HUES48 (cell line): ENCODE measurements around the gene SNCA.

Experiments
- H3K27ac ChIP-seq: one replicate; pipeline ENCODE4 v1.7.0; 2013; ENCODE audit warnings: low read depth, low read length, inconsistent platforms
- H3K27me3 ChIP-seq: 2 replicates; pipeline ENCODE4 v1.6.1; 2013; ENCODE audit warnings: mild to moderate bottlenecking, low read length; ENCODE audit not compliant: control insufficient read depth, insufficient read depth
- H3K36me3 ChIP-seq: 2 replicates; pipeline ENCODE4 v1.6.1; 2013; ENCODE audit warnings: low read length; ENCODE audit not compliant: control insufficient read depth, insufficient read depth
- H3K4me1 ChIP-seq: 2 replicates; pipeline ENCODE4 v1.6.1; 2013; ENCODE audit warnings: mild to moderate bottlenecking, low read length; ENCODE audit not compliant: control insufficient read depth, insufficient read depth
- H3K4me3 ChIP-seq: 2 replicates; pipeline ENCODE4 v1.5.1; 2013; ENCODE audit warnings: mild to moderate bottlenecking, low read depth, low read length
- H3K9ac ChIP-seq: 2 replicates; pipeline ENCODE4 v1.6.1; 2013; ENCODE audit warnings: mild to moderate bottlenecking, low read depth, low read length, moderate library complexity
- H3K9me3 ChIP-seq: 2 replicates; pipeline ENCODE4 v1.6.1; 2013; ENCODE audit warnings: low read length; ENCODE audit not compliant: control insufficient read depth, insufficient read depth

Gene SNCA

DNA sequence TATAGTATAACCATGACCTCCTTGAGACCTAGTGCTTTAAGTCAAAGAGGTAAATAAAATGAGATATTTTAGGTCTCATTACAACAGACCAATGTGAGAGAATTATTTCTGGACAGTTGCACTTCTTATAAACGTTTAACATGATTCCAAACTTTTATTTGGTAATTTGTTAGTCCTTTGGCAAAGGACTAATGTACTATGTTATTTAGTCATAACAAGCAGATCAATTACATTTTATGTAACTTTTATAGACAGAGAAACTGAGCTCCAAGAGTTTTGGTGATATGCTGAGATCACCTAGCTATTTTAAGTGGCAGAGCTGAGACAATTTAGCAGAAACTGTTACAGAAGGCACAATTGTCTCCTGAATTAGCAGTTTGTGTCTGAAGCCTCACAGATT is 2.6 kb upstream of the SNCA start:
- no peaks in the 10 kb centered on the region for H3K36me3 ChIP-seq
- no peak overlapping the region for H3K4me3 ChIP-seq
- H3K27me3 ChIP-seq = peaks cover 20% of the 10 kb centered on the region
- H3K27ac ChIP-seq = no peak overlapping the region
- H3K9ac ChIP-seq = no peak overlapping the region
- H3K4me1 ChIP-seq = peaks cover 14% of the 10 kb centered on the region; the same call in 1 of the 2 replicates
- H3K9me3 ChIP-seq = no peaks in the 10 kb centered on the region

DNA sequence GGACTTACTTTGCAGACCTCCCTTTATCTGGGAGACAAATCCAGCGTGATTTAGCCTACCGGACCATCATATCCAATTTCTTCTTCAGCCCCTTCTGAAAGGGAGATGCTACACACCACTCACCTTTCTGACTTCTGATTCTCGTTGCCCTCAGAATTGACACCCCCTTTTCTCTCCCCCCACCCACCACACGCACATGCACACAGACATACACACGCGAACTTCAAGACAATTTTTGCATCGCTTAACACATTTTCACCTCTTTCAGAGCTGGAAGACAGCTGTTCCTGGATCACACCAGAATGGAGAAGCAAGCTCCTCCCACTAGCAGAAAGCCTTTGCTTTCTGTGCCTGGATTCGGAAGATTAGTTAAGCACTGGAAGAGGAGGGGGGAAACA is 1.0 kb upstream of the SNCA start:
- peaks cover 20% of the 10 kb centered on the region for H3K27me3 ChIP-seq
- no peak overlapping the region for H3K9ac ChIP-seq
- no peak overlapping the region for H3K27ac ChIP-seq
- peaks cover 14% of the 10 kb centered on the region; the same call in 1 of the 2 replicates for H3K4me1 ChIP-seq
- H3K9me3 ChIP-seq = no peaks in the 10 kb centered on the region
- peak overlapping the region; percentile 80 for H3K4me3 ChIP-seq
- no peaks in the 10 kb centered on the region for H3K36me3 ChIP-seq

DNA sequence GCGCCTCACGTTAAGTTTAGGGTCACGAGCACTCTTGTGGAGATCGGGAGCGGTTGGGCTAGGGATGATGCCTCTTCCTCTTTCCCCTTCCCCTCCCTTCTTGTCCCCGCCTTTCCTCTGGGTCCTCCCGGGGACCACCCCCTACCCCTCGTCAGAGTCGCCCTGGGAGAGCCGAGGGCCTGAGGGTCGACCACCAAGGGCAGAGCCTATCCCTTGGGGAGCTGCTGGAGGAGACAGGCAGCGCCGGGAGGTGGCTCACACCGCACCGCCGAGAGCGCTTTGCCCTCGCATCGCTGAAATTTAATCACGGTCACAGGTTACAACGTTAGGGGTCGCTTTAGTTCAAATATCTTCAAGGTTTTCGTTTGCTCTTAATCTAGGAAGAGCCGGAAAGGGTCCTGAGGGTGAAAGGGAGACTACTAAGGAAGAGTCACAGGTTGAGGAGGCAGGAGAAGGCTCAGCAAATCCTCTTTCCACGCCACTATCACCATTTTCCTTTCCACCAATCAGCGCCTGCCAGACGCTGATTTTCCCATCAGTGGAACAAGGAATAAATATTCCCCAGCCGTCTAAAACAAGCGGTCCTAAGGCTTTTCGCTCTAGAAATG is 528 bp upstream of the SNCA start:
- peak overlapping the region; percentile 42; the same call in 1 of the 2 replicates for H3K9ac ChIP-seq

DNA sequence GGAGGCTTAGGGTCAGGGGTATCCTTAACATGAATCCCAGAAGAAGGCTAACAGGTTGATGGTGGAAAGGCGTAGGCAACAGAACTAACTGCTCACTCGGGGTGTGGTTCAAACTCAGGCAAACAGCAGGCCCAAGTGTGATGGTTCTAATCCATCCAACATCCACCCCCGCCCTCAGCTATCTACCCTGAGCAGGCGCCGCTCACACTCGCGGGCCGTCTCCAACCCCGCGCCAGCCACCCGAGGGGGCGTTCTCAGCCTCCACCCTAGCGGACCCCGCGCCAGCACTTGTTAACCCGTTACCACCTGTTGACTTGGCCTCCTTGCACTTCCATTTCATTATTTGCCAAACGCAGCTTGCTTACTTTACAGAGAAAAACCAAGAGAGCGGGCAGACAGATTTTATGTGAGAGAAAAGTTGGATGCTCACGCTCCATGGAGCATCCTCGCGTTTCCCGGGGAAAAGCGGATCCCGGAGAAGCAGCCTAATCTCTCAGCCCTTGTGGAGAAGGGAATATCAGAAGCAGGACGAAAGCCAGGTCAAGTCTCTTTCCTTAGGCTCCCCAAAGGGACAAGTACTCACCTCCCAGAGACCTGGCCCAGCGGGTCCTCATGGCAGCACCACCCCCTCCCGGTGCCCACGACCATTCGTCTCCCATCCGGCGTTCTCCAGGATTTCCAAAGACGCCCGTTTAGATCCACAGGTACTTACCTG is 773 bp downstream of the SNCA start:
- Histone ChIP-seq H3K4me1 (peaks cover 14% of the 10 kb centered on the region; the same call in 1 of the 2 replicates), H3K4me3 (peak overlapping the region; percentile 80), H3K27me3 (peaks cover 20% of the 10 kb centered on the region), H3K9me3 (no peaks in the 10 kb centered on the region), H3K36me3 (no peaks in the 10 kb centered on the region), H3K27ac (no peak overlapping the region), H3K9ac (peak overlapping the region; percentile 53; the same call in 1 of the 2 replicates)

More for the DNA sequence above, 528 bp upstream of the SNCA start:
- peak overlapping the region; percentile 51 for H3K27ac ChIP-seq
- H3K27me3 ChIP-seq = peaks cover 20% of the 10 kb centered on the region
- H3K4me1 ChIP-seq = peaks cover 14% of the 10 kb centered on the region; the same call in 1 of the 2 replicates
- peak overlapping the region; percentile 80 for H3K4me3 ChIP-seq
- H3K36me3 ChIP-seq = no peaks in the 10 kb centered on the region
- H3K9me3 ChIP-seq = no peaks in the 10 kb centered on the region

DNA sequence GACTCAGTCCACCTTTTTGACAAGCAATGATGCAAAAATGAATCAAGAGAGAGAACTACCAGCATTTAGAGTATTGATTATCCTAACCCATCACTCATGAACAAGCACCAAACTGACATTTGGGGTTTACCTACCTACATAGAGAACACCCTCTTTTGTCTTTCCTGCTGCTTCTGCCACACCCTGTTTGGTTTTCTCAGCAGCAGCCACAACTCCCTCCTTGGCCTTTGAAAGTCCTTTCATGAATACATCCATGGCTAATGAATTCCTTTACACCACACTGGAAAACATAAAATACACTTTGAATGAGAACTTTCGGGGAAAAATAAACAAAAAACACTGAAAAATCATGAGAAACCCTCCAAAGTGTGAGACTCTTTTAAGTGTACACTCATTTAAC is 1.5 kb downstream of the SNCA start:
- H3K4me3 ChIP-seq = peak overlapping the region; percentile 80; the same call in 1 of the 2 replicates

DNA sequence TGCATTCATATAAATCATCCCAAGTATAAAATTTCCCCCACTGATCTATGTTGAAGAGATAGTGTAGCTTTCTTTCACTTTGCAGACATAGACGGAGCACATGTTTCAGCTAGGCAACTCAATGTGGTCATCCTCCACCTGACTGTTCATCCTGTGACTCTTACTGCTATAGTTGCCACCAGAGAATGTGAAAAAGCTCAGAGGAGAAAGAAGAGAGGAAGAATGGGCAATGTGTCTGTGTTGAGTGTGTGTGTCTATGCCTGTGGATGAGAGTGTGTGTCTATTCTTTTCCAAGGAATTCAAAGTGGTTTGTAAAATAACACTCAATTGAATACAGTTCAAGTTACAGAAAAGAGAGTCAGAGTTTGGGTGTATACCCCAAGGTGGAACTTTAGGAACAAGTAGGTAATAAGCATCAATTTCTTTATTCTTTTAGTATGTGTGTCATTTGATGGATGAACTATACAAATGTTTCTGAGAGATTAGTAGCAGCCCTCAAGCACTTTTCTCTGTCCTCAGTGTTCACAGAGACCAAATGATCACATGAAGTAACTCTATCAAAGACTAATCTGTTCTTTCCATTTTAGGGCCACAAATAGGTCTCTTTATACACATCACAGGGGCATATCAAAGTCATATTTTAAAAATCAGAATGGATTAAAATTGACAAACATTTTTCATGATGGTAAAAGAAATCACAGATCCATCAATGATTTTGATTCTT is 2.3 kb downstream of the SNCA start:
- Histone ChIP-seq H3K4me1 (peaks cover 14% of the 10 kb centered on the region; the same call in 1 of the 2 replicates), H3K9me3 (no peaks in the 10 kb centered on the region), H3K9ac (no peak overlapping the region), H3K27me3 (peaks cover 20% of the 10 kb centered on the region), H3K4me3 (no peak overlapping the region), H3K36me3 (no peaks in the 10 kb centered on the region), H3K27ac (no peak overlapping the region)

More for the DNA sequence above, 1.5 kb downstream of the SNCA start:
- H3K9ac ChIP-seq = no peak overlapping the region
- no peaks in the 10 kb centered on the region for H3K9me3 ChIP-seq
- peaks cover 14% of the 10 kb centered on the region; the same call in 1 of the 2 replicates for H3K4me1 ChIP-seq
- H3K27ac ChIP-seq = no peak overlapping the region
- peaks cover 20% of the 10 kb centered on the region for H3K27me3 ChIP-seq
- no peaks in the 10 kb centered on the region for H3K36me3 ChIP-seq

DNA sequence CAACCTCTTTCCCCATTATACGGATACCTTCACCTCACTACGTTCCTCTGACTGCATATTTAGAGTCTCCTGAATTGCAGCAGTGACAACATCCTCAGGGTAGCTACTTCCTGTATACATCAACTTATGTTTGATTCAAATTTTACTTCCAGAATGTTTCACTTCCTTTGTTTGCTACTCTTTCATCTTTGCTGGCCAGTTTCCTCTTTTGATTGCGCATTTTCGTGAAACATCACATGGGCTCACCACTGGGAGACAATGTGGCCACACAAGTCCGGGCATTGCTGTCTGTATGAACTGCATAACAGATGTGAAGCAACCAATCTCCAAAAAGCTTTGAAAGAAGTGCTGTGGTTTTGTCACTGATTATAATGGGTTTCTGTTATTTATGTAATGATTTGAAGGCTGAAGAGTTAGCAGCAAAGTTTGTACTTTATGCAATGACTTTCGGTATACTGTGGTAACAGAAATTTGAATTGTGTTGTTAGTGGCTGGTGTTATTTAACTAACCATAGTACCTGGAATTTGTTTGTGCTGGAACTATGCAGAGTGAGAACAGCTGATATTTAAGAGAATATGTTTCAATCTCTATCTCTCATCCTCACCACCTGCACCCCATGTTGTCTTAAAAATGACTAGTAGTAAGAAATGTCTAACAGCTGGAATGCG is 7.4 kb downstream of the SNCA start:
- Histone ChIP-seq H3K36me3 (peaks cover 3% of the 10 kb centered on the region; the same call in 1 of the 2 replicates), H3K4me3 (no peak overlapping the region)

DNA sequence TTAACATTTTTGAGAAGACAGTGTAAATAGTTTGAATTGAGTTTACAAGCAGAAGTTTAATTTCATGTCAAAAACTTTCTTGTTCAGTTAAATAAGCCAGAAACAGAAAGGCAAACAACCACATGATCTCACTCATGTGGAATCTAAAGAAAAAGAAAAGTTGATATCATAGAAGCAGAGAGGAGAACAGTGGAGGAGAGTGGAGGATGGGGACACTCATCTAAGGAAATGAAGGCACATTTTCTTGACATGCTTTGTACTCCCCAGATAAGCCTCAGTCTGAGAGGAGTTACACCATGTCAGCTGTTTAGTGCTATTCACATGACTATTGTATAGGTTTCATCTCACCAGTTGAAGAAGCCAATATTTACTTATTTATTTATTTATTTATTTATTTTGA is 13.5 kb downstream of the SNCA start:
- no peaks in the 10 kb centered on the region for H3K4me1 ChIP-seq
- H3K36me3 ChIP-seq = peaks cover 3% of the 10 kb centered on the region; the same call in 1 of the 2 replicates
- no peaks in the 10 kb centered on the region for H3K9me3 ChIP-seq
- H3K27me3 ChIP-seq = no peaks in the 10 kb centered on the region
- H3K27ac ChIP-seq = no peak overlapping the region
- no peak overlapping the region for H3K9ac ChIP-seq
- H3K4me3 ChIP-seq = no peak overlapping the region

More for the DNA sequence above, 7.4 kb downstream of the SNCA start:
- no peak overlapping the region for H3K27ac ChIP-seq
- no peaks in the 10 kb centered on the region for H3K9me3 ChIP-seq
- no peaks in the 10 kb centered on the region for H3K27me3 ChIP-seq
- no peak overlapping the region for H3K9ac ChIP-seq
- no peaks in the 10 kb centered on the region for H3K4me1 ChIP-seq

DNA sequence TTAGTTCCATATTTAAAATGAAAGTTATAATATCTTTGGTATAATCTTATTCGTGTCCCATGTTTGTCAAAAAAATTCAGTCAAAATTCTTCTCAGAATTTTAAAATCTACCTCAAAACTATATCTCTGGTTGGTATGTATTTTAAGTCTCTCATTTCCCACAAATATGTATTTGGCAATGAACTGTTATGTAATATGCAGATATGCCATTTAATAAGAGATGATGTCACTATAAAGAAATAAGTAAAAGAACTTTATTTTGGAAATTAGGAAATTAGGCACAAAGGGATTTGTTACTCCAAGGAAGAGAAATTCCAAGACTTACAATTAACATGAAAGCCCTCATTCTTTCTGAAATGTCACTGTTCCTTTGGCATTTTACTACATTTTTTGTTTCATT is 15.3 kb downstream of the SNCA start:
- no peak overlapping the region for H3K9ac ChIP-seq
- H3K27ac ChIP-seq = no peak overlapping the region
- H3K9me3 ChIP-seq = no peaks in the 10 kb centered on the region
- no peak overlapping the region for H3K4me3 ChIP-seq
- H3K4me1 ChIP-seq = peaks cover 7% of the 10 kb centered on the region
- no peaks in the 10 kb centered on the region for H3K27me3 ChIP-seq
- no peaks in the 10 kb centered on the region for H3K36me3 ChIP-seq

DNA sequence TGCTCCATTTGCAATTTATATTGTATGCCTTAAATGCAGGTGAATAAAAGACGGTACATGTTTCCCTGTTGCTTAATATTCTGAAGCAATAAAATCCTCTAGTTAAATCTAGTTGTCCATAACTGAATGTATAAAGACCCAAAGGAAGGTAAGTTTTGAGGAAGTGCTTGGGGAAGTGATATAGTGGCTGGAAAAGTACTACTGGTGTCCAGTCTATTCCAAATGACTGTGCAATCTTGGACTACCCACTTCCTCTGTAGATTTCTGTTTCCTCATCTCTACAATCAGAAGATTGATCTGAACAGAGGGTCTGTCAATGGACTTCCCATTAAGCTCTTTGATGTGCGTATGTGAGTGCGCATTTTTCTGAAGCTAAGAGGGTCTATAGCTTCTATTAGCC is 17.0 kb downstream of the SNCA start:
- Histone ChIP-seq H3K9ac (no peak overlapping the region), H3K36me3 (no peaks in the 10 kb centered on the region), H3K4me3 (no peak overlapping the region), H3K4me1 (peaks cover 10% of the 10 kb centered on the region), H3K27me3 (no peaks in the 10 kb centered on the region), H3K27ac (no peak overlapping the region), H3K9me3 (no peaks in the 10 kb centered on the region)
